Stomach (tissue), 4 donors: Measurements from ENCODE around the gene RABEP2.

Experiments used
- CTCF ChIP-seq, 7 experiments: fragments of 450-650 bp in 4 of 7; fragments of 200-600 bp in 3 of 7; sonication (generic) in 3 of 7; IDR thresholded peaks; one replicate each; pipeline ENCODE4 v1.5.1; 2016 to 2019; ENCODE audit warnings: antibody characterized with exemption in 7 of 7, control low read depth in 2 of 7, mild to moderate bottlenecking in 1 of 7
- EP300 ChIP-seq: sonication (generic); formaldehyde crosslinking; IDR thresholded peaks from one replicate; pipeline ENCODE4 v1.6.1; 2017; ENCODE audit warnings: antibody characterized with exemption
- POLR2A ChIP-seq, 4 donors: fragments of 450-650 bp; IDR thresholded peaks; one replicate each; pipeline ENCODE4 v1.6.1; 2016; ENCODE audit warnings: antibody characterized with exemption in 4 of 4, control low read depth in 2 of 4, mild to moderate bottlenecking in 1 of 4, moderate library complexity in 1 of 4
- POLR2AphosphoS5 ChIP-seq, 3 donors: sonication (generic); formaldehyde crosslinking; IDR thresholded peaks; one replicate each; pipeline ENCODE4 v1.6.1; 2016; ENCODE audit warnings: antibody characterized with exemption in 3 of 3

DNA sequence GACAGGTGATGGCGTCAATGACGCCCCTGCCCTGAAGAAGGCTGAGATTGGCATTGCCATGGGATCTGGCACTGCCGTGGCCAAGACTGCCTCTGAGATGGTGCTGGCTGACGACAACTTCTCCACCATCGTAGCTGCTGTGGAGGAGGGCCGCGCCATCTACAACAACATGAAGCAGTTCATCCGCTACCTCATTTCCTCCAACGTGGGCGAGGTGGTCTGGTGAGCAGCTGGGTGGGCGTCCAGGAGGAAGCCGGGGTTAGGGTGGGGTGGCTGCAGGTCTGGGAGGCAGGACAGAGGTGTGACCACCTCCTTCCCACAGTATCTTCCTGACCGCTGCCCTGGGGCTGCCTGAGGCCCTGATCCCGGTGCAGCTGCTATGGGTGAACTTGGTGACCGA lies 23.2 kb downstream of the RABEP2 start:
- TF ChIP-seq POLR2AphosphoS5 (IDR thresholded peaks at IDR 0.05), result no peak
- no peak for TF ChIP-seq CTCF (IDR thresholded peaks at IDR 0.05)
- TF ChIP-seq POLR2A (IDR thresholded peaks at IDR 0.05), result no peak
- TF ChIP-seq EP300, result no peak
